Measurements from ENCODE around the gene ACTN3.

ACTN3 gene

GRCh38 chr11:66556086-66556485 lies 9.4 kb downstream of the ACTN3 start:
- no peaks in the 10 kb centered on the region for H3K36me3 ChIP-seq (ENCODE audit: insufficient read depth, low read length)
- peaks cover 4% of the 10 kb centered on the region; the same call in 1 of the 2 replicates for H3K27me3 ChIP-seq (ENCODE audit: insufficient read depth, low read length)
- H3K27ac ChIP-seq (ENCODE audit: low read depth, low read length), result no peak overlapping the region
- H3K4me1 ChIP-seq (ENCODE audit: control insufficient read depth, insufficient read depth, low read length, unreplicated experiment), result no peaks in the 10 kb centered on the region
- H3K4me3 ChIP-seq (ENCODE audit: low read depth, low read length), result no peak overlapping the region
- H2AFZ ChIP-seq (ENCODE audit: low read length, unreplicated experiment), result no peak overlapping the region
- no peaks in the 10 kb centered on the region for H3K79me2 ChIP-seq (ENCODE audit: control insufficient read depth, insufficient read depth, low read length, unreplicated experiment)

GRCh38 chr11:66557733-66558326 lies 11.1 kb downstream of the ACTN3 start:
- no peak overlapping the region for H3K27ac ChIP-seq (ENCODE audit: low read depth, low read length)
- no peak overlapping the region for H3K4me3 ChIP-seq (ENCODE audit: low read depth, low read length)
- no peaks in the 10 kb centered on the region for H3K36me3 ChIP-seq (ENCODE audit: insufficient read depth, low read length)
- no peak overlapping the region for H2AFZ ChIP-seq (ENCODE audit: low read length, unreplicated experiment)
- H3K79me2 ChIP-seq (ENCODE audit: control insufficient read depth, insufficient read depth, low read length, unreplicated experiment), result no peaks in the 10 kb centered on the region
- H3K4me1 ChIP-seq (ENCODE audit: control insufficient read depth, insufficient read depth, low read length, unreplicated experiment), result no peaks in the 10 kb centered on the region
- H3K27me3 ChIP-seq (ENCODE audit: insufficient read depth, low read length), result peaks cover 4% of the 10 kb centered on the region; the same call in 1 of the 2 replicates

GRCh38 chr11:66559142-66559865 lies 12.6 kb downstream of the ACTN3 start:
- H3K27ac ChIP-seq (ENCODE audit: low read depth, low read length), result no peak overlapping the region
- no peaks in the 10 kb centered on the region for H3K79me2 ChIP-seq (ENCODE audit: control insufficient read depth, insufficient read depth, low read length, unreplicated experiment)
- H3K4me1 ChIP-seq (ENCODE audit: control insufficient read depth, insufficient read depth, low read length, unreplicated experiment), result no peaks in the 10 kb centered on the region
- H2AFZ ChIP-seq (ENCODE audit: low read length, unreplicated experiment), result no peak overlapping the region
- no peaks in the 10 kb centered on the region for H3K36me3 ChIP-seq (ENCODE audit: insufficient read depth, low read length)
- peaks cover 4% of the 10 kb centered on the region; the same call in 1 of the 2 replicates for H3K27me3 ChIP-seq (ENCODE audit: insufficient read depth, low read length)
- no peak overlapping the region for H3K4me3 ChIP-seq (ENCODE audit: low read depth, low read length)

- no peak overlapping the region for H2AFZ ChIP-seq (ENCODE audit: low read length, unreplicated experiment)
- H3K36me3 ChIP-seq (ENCODE audit: insufficient read depth, low read length), result no peaks in the 10 kb centered on the region
- H3K79me2 ChIP-seq (ENCODE audit: control insufficient read depth, insufficient read depth, low read length, unreplicated experiment), result no peaks in the 10 kb centered on the region
- no peaks in the 10 kb centered on the region for H3K4me1 ChIP-seq (ENCODE audit: control insufficient read depth, insufficient read depth, low read length, unreplicated experiment)
- no peak overlapping the region for H3K4me3 ChIP-seq (ENCODE audit: low read depth, low read length)
- H3K27me3 ChIP-seq (ENCODE audit: insufficient read depth, low read length), result peaks cover 4% of the 10 kb centered on the region; the same call in 1 of the 2 replicates
- H3K27ac ChIP-seq (ENCODE audit: low read depth, low read length), result no peak overlapping the region
These were observed 13.4 kb downstream of the ACTN3 start for GRCh38 chr11:66559866-66560676.

- Histone ChIP-seq H3K36me3 (ENCODE audit: insufficient read depth, low read length) (no peaks in the 10 kb centered on the region), H3K27me3 (ENCODE audit: insufficient read depth, low read length) (peaks cover 4% of the 10 kb centered on the region; the same call in 1 of the 2 replicates), H3K79me2 (ENCODE audit: control insufficient read depth, insufficient read depth, low read length, unreplicated experiment) (no peaks in the 10 kb centered on the region), H2AFZ (ENCODE audit: low read length, unreplicated experiment) (no peak overlapping the region), H3K27ac (ENCODE audit: low read depth, low read length) (no peak overlapping the region), H3K4me3 (ENCODE audit: low read depth, low read length) (no peak overlapping the region), H3K4me1 (ENCODE audit: control insufficient read depth, insufficient read depth, low read length, unreplicated experiment) (no peaks in the 10 kb centered on the region)
These were observed 14.7 kb downstream of the ACTN3 start for GRCh38 chr11:66561178-66561974.

GRCh38 chr11:66561975-66562248 lies 15.2 kb downstream of the ACTN3 start:
- Histone ChIP-seq H3K36me3 (ENCODE audit: insufficient read depth, low read length) (no peaks in the 10 kb centered on the region), H3K79me2 (ENCODE audit: control insufficient read depth, insufficient read depth, low read length, unreplicated experiment) (no peaks in the 10 kb centered on the region), H3K4me1 (ENCODE audit: control insufficient read depth, insufficient read depth, low read length, unreplicated experiment) (no peaks in the 10 kb centered on the region)

GRCh38 chr11:66562275-66562674 lies 15.6 kb downstream of the ACTN3 start:
- Histone ChIP-seq H3K4me3 (ENCODE audit: low read depth, low read length) (no peak overlapping the region), H3K27ac (ENCODE audit: low read depth, low read length) (no peak overlapping the region), H3K27me3 (ENCODE audit: insufficient read depth, low read length) (peaks cover 4% of the 10 kb centered on the region; the same call in 1 of the 2 replicates), H3K4me1 (ENCODE audit: control insufficient read depth, insufficient read depth, low read length, unreplicated experiment) (no peaks in the 10 kb centered on the region), H2AFZ (ENCODE audit: low read length, unreplicated experiment) (no peak overlapping the region), H3K36me3 (ENCODE audit: insufficient read depth, low read length) (no peaks in the 10 kb centered on the region), H3K79me2 (ENCODE audit: control insufficient read depth, insufficient read depth, low read length, unreplicated experiment) (no peaks in the 10 kb centered on the region)

More at GRCh38 chr11:66561975-66562248, 15.2 kb downstream of the ACTN3 start:
- Histone ChIP-seq H3K27me3 (ENCODE audit: insufficient read depth, low read length) (peaks cover 4% of the 10 kb centered on the region; the same call in 1 of the 2 replicates), H2AFZ (ENCODE audit: low read length, unreplicated experiment) (no peak overlapping the region), H3K27ac (ENCODE audit: low read depth, low read length) (no peak overlapping the region), H3K4me3 (ENCODE audit: low read depth, low read length) (no peak overlapping the region)

- H3K27me3 ChIP-seq (ENCODE audit: insufficient read depth, low read length), result peaks cover 4% of the 10 kb centered on the region; the same call in 1 of the 2 replicates
- no peak overlapping the region for H3K4me3 ChIP-seq (ENCODE audit: low read depth, low read length)
- H3K27ac ChIP-seq (ENCODE audit: low read depth, low read length), result no peak overlapping the region
- no peak overlapping the region for H2AFZ ChIP-seq (ENCODE audit: low read length, unreplicated experiment)
- no peaks in the 10 kb centered on the region for H3K79me2 ChIP-seq (ENCODE audit: control insufficient read depth, insufficient read depth, low read length, unreplicated experiment)
- H3K36me3 ChIP-seq (ENCODE audit: insufficient read depth, low read length), result no peaks in the 10 kb centered on the region
- H3K4me1 ChIP-seq (ENCODE audit: control insufficient read depth, insufficient read depth, low read length, unreplicated experiment), result no peaks in the 10 kb centered on the region
These were observed 16.3 kb downstream of the ACTN3 start for GRCh38 chr11:66562907-66563583.

- Histone ChIP-seq H3K79me2 (ENCODE audit: control insufficient read depth, insufficient read depth, low read length, unreplicated experiment) (no peaks in the 10 kb centered on the region), H3K4me1 (ENCODE audit: control insufficient read depth, insufficient read depth, low read length, unreplicated experiment) (no peaks in the 10 kb centered on the region), H3K36me3 (ENCODE audit: insufficient read depth, low read length) (no peaks in the 10 kb centered on the region), H3K4me3 (ENCODE audit: low read depth, low read length) (no peak overlapping the region), H3K27ac (ENCODE audit: low read depth, low read length) (no peak overlapping the region), H2AFZ (ENCODE audit: low read length, unreplicated experiment) (no peak overlapping the region), H3K27me3 (ENCODE audit: insufficient read depth, low read length) (peaks cover 3% of the 10 kb centered on the region; the same call in 1 of the 2 replicates)
These were observed 17.1 kb downstream of the ACTN3 start for GRCh38 chr11:66563832-66564231.

GRCh38 chr11:66564538-66564937 lies 17.8 kb downstream of the ACTN3 start:
- H3K27me3 ChIP-seq (ENCODE audit: insufficient read depth, low read length), result no peaks in the 10 kb centered on the region
- no peak overlapping the region for H2AFZ ChIP-seq (ENCODE audit: low read length, unreplicated experiment)
- H3K36me3 ChIP-seq (ENCODE audit: insufficient read depth, low read length), result no peaks in the 10 kb centered on the region
- no peak overlapping the region for H3K4me3 ChIP-seq (ENCODE audit: low read depth, low read length)
- H3K4me1 ChIP-seq (ENCODE audit: control insufficient read depth, insufficient read depth, low read length, unreplicated experiment), result no peaks in the 10 kb centered on the region
- H3K79me2 ChIP-seq (ENCODE audit: control insufficient read depth, insufficient read depth, low read length, unreplicated experiment), result no peaks in the 10 kb centered on the region
- no peak overlapping the region for H3K27ac ChIP-seq (ENCODE audit: low read depth, low read length)

Data from ACC112 (cell line).